Ishikawa (cell line): ENCODE measurements around the gene SH3BP2.

Source experiments
- CEBPB ChIP-seq: IDR thresholded peaks from 2 replicates; pipeline ENCODE4 v1.6.1; 2012
- CREB1 ChIP-seq: IDR thresholded peaks from 2 replicates; pipeline ENCODE4 v1.6.1; 2012; ENCODE audit warnings: low read depth
- EGR1 ChIP-seq: IDR thresholded peaks from 2 replicates; pipeline ENCODE4 v1.6.1; 2012
- EP300 ChIP-seq: IDR thresholded peaks from 2 replicates; pipeline ENCODE4 v1.6.1; 2012; ENCODE audit warnings: borderline replicate concordance
- FOXM1 ChIP-seq: IDR thresholded peaks from 2 replicates; pipeline ENCODE4 v1.6.1; 2012; ENCODE audit warnings: low read depth, borderline replicate concordance
- MAX ChIP-seq: IDR thresholded peaks from 2 replicates; pipeline ENCODE4 v1.6.1; 2012
- NFIC ChIP-seq: IDR thresholded peaks from 2 replicates; pipeline ENCODE4 v1.6.1; 2012
- RAD21 ChIP-seq: IDR thresholded peaks from 2 replicates; pipeline ENCODE4 v1.6.1; 2012; ENCODE audit warnings: low read depth
- REST ChIP-seq: IDR thresholded peaks from 2 replicates; pipeline ENCODE4 v1.6.1; 2012; ENCODE audit warnings: low read depth, mild to moderate bottlenecking
- TAF1 ChIP-seq: IDR thresholded peaks from 2 replicates; pipeline ENCODE4 v1.6.1; 2012; ENCODE audit warnings: low read depth, mild to moderate bottlenecking
- TCF12 ChIP-seq: IDR thresholded peaks from 2 replicates; pipeline ENCODE4 v1.6.1; 2012; ENCODE audit warnings: low read depth
- TEAD4 ChIP-seq: IDR thresholded peaks from 2 replicates; pipeline ENCODE4 v1.6.1; 2012
- USF1 ChIP-seq: IDR thresholded peaks from 2 replicates; pipeline ENCODE4 v1.6.1; 2012
- YY1 ChIP-seq: IDR thresholded peaks from 2 replicates; pipeline ENCODE4 v1.6.1; 2012; ENCODE audit warnings: low read depth
- ZBTB7A ChIP-seq: IDR thresholded peaks from 2 replicates; pipeline ENCODE4 v1.6.1; 2012; ENCODE audit warnings: low read depth

SH3BP2 gene

GRCh38 chr4:2813446-2814405 lies 20.8 kb downstream of the SH3BP2 start:
- TF ChIP-seq YY1 (no peak), CEBPB (no peak), RAD21 (no peak), EGR1 (no peak), MAX (no peak), TEAD4 (no peak), ZBTB7A (no peak), TCF12 (no peak), EP300 (no peak), FOXM1 (no peak), CREB1 (no peak), TAF1 (no peak), USF1 (no peak), NFIC (no peak), REST (no peak)

- TF ChIP-seq TEAD4 (no peak), MAX (no peak), FOXM1 (no peak), EP300 (no peak), EGR1 (no peak), CREB1 (no peak), USF1 (no peak), NFIC (no peak), RAD21 (no peak), YY1 (no peak), CEBPB (no peak), ZBTB7A (no peak), TCF12 (no peak), REST (no peak)
Observed at GRCh38 chr4:2814627-2815270, 21.9 kb downstream of the SH3BP2 start.

- TF ChIP-seq TAF1 = no peak
- no peak for TF ChIP-seq REST
- TF ChIP-seq TCF12 = no peak
- no peak for TF ChIP-seq CEBPB
- no peak for TF ChIP-seq RAD21
- TF ChIP-seq YY1 = no peak
- TF ChIP-seq FOXM1 = no peak
- TF ChIP-seq EP300 = no peak
- no peak for TF ChIP-seq CREB1
- TF ChIP-seq NFIC = no peak
- TF ChIP-seq USF1 = no peak
- no peak for TF ChIP-seq MAX
- TF ChIP-seq ZBTB7A = no peak
- no peak for TF ChIP-seq EGR1
- no peak for TF ChIP-seq TEAD4
Observed at GRCh38 chr4:2816401-2816954, 23.6 kb downstream of the SH3BP2 start.
